Right atrium auricular region (tissue), 2 donors: ENCODE measurements around the gene ARL8A. TPM values are rescaled to one million over a fixed set of nuclear protein-coding genes. Genes with fewer than 3 reads are reported as not detected.

Experiments used
- DNase-seq: peaks from one replicate; pipeline ENCODE4 v3.0.0-alpha.2; 2019; ENCODE audit warnings: low spot score
- H3K27ac ChIP-seq, 2 donors: fragments of 200-600 bp; sonication (generic); 1 replicate in 1 of 2; 2 replicates in 1 of 2; pipeline ENCODE4 v1.5.1; 2016 to 2019
- H3K27me3 ChIP-seq, 2 donors: fragments of 200-600 bp; sonication (generic); one replicate each; pipeline versions ENCODE4 v1.5.1 to v1.6.0; 2017 to 2019
- H3K36me3 ChIP-seq: fragments of 200-600 bp; sonication (generic); one replicate; pipeline ENCODE4 v1.5.1; 2016
- H3K4me1 ChIP-seq, 2 donors: fragments of 200-600 bp; sonication (generic); one replicate each; pipeline versions ENCODE4 v1.5.1 to v1.6.0; 2017 to 2019
- H3K4me3 ChIP-seq, 2 donors: fragments of 200-600 bp; sonication (generic); 1 replicate in 1 of 2; 2 replicates in 1 of 2; pipeline ENCODE4 v1.5.1; 2017 to 2019; ENCODE audit warnings: mild to moderate bottlenecking in 1 of 2, moderate library complexity in 1 of 2
- H3K9me3 ChIP-seq, 2 donors: fragments of 200-600 bp; sonication (generic); one replicate each; pipeline ENCODE4 v1.5.1; 2019
- CTCF ChIP-seq, 2 donors: fragments of 200-600 bp; sonication (generic); IDR thresholded peaks; one replicate each; pipeline ENCODE4 v1.5.1; 2019; ENCODE audit warnings: antibody characterized with exemption in 2 of 2
- total RNA-seq, 2 donors: library from RNA; depleted of rRNA; stranded (reverse); fragments of >200 nt; gene quantifications; one replicate each; pipeline ENCODE4 v1.1.0, GENCODE V29; 2016

Gene ARL8A
- total RNA-seq, 2 donors from 2014 or later: 30.8 to 41.6 TPM

- Histone ChIP-seq H3K4me1 (no peaks in the 10 kb centered on the region), H3K27me3 (no peaks in the 10 kb centered on the region), H3K4me3 (no peak overlapping the region), H3K9me3 (no peaks in the 10 kb centered on the region), H3K27ac (no peak overlapping the region), H3K36me3 (no peaks in the 10 kb centered on the region)
- TF ChIP-seq CTCF (IDR thresholded peaks at IDR 0.05): no peak
- no peak for DNase-seq
Measured at GRCh38 chr1:202123336-202123813, 21.2 kb downstream of the ARL8A start.

GRCh38 chr1:202122639-202123335 is 21.8 kb downstream of the ARL8A start, which contains the start of gene GPR37L1:
TSS of gene GPR37L1 (plus strand) at chr1:202122917. CDS start at chr1:202122964, 47 bp downstream.
- Histone ChIP-seq H3K36me3 (no peaks in the 10 kb centered on the region), H3K27ac (no peak within 1 kb of the TSS), H3K9me3 (no peaks in the 10 kb centered on the region), H3K27me3 (no peaks in the 10 kb centered on the region), H3K4me1 (no peaks in the 10 kb centered on the region), H3K4me3 (no peak within 1 kb of the TSS)
- DNase-seq: no peak
- TF ChIP-seq CTCF (IDR thresholded peaks at IDR 0.05): peak in 1 of 2 donors; percentile 57

GRCh38 chr1:202121006-202121405 is 23.5 kb downstream of the ARL8A start:
- H3K4me3 ChIP-seq: no peak overlapping the region
- no peak for TF ChIP-seq CTCF (IDR thresholded peaks at IDR 0.05)
- H3K27ac ChIP-seq: no peak overlapping the region
- no peaks in the 10 kb centered on the region for H3K9me3 ChIP-seq
- no peaks in the 10 kb centered on the region for H3K36me3 ChIP-seq
- no peaks in the 10 kb centered on the region for H3K4me1 ChIP-seq
- DNase-seq: no peak
- no peaks in the 10 kb centered on the region for H3K27me3 ChIP-seq

- Histone ChIP-seq H3K27ac (no peak overlapping the region), H3K27me3 (no peaks in the 10 kb centered on the region), H3K4me3 (no peak overlapping the region), H3K9me3 (no peaks in the 10 kb centered on the region), H3K36me3 (no peaks in the 10 kb centered on the region), H3K4me1 (peaks cover 0 to 14% of the 10 kb centered on the region in 2 donors)
- no peak for DNase-seq
- no peak for TF ChIP-seq CTCF (IDR thresholded peaks at IDR 0.05)
Measured at GRCh38 chr1:202117898-202118371, 26.6 kb downstream of the ARL8A start.

GRCh38 chr1:202116287-202116686 is 28.2 kb downstream of the ARL8A start:
- no peaks in the 10 kb centered on the region for H3K9me3 ChIP-seq
- no peak for TF ChIP-seq CTCF (IDR thresholded peaks at IDR 0.05)
- peaks cover 0 to 20% of the 10 kb centered on the region in 2 donors for H3K4me1 ChIP-seq
- no peak for DNase-seq
- no peak overlapping the region for H3K27ac ChIP-seq
- H3K27me3 ChIP-seq: no peaks in the 10 kb centered on the region
- H3K36me3 ChIP-seq: no peaks in the 10 kb centered on the region
- no peak overlapping the region for H3K4me3 ChIP-seq
